HG02973 (cell line): ENCODE data around the gene TRIM23.

Source experiments
- ATAC-seq: cut with Tn5 transposase; IDR thresholded peaks from one replicate; pipeline ENCODE4 v1.9.1; 2021; ENCODE audit warnings: moderate library complexity; ENCODE audit not compliant: unreplicated experiment

Gene TRIM23

GRCh38 chr5:65566505-65566904 is 57.6 kb downstream of the TRIM23 start:
- no peak for ATAC-seq

- no peak for ATAC-seq
Measured at GRCh38 chr5:65563777-65564176, 60.4 kb downstream of the TRIM23 start.

GRCh38 chr5:65562731-65563701 is 61.1 kb downstream of the TRIM23 start, which contains the start of the genes CENPK and PPWD1:
CENPK (minus strand) TSS chr5:65563168; CDS start chr5:65554907, 8,261 bp downstream.
PPWD1 (plus strand) TSS chr5:65563296; CDS start chr5:65563311, 15 bp downstream.
- peak; percentile 98 for ATAC-seq

GRCh38 chr5:65556718-65557117 is 67.4 kb downstream of the TRIM23 start:
- no peak for ATAC-seq

- ATAC-seq: no peak
Measured at GRCh38 chr5:65556181-65556580, 68.0 kb downstream of the TRIM23 start.

GRCh38 chr5:65555287-65555686 is 68.8 kb downstream of the TRIM23 start:
- ATAC-seq: no peak

- no peak for ATAC-seq
Measured at GRCh38 chr5:65553941-65554340, 70.2 kb downstream of the TRIM23 start.

GRCh38 chr5:65548281-65548680 is 75.9 kb downstream of the TRIM23 start:
- ATAC-seq: no peak

GRCh38 chr5:65546141-65546540 is 78.0 kb downstream of the TRIM23 start:
- ATAC-seq: no peak

- ATAC-seq: no peak
Measured at GRCh38 chr5:65544473-65544872, 79.7 kb downstream of the TRIM23 start.

- ATAC-seq: no peak
Measured at GRCh38 chr5:65539827-65540226, 84.3 kb downstream of the TRIM23 start.
